GM21381 (cell line): ENCODE results near the gene KCNA3.

Experiments used
- ATAC-seq: cut with Tn5 transposase; IDR thresholded peaks from one replicate; pipeline ENCODE4 v1.9.1; 2021; ENCODE audit warnings: mild to moderate bottlenecking, moderate library complexity; ENCODE audit not compliant: unreplicated experiment

KCNA3 gene

GRCh38 chr1:110639724-110640386, 34.9 kb downstream of the KCNA3 start:
- no peak for ATAC-seq

DNA sequence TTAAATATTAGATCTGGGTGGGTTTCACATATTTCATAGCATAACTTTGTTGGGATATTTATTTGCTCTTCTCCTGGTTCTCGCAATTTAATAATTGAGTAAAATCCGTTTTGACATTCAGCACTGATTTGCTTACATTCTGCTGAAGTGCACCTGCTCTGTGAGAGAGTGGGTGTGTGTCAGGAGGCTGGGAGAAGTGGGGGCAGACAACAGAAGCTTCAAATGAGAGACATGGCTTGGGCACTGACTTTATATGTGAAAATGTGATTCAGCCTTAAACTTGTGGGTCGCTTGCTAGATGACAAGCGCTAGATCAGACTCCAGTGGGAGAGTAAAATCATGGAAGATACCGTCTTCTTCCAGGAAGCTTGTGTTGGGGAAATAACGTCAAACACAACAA, 36.2 kb downstream of the KCNA3 start:
- ATAC-seq, result no peak

- no peak for ATAC-seq
Measured at GRCh38 chr1:110638058-110638457, 36.7 kb downstream of the KCNA3 start.

GRCh38 chr1:110637475-110637874, 37.3 kb downstream of the KCNA3 start:
- ATAC-seq, result no peak

- no peak for ATAC-seq
Measured at GRCh38 chr1:110636149-110636935, 38.4 kb downstream of the KCNA3 start.

- no peak for ATAC-seq
Measured at GRCh38 chr1:110635434-110635833, 39.3 kb downstream of the KCNA3 start.

GRCh38 chr1:110634455-110635311, 40.1 kb downstream of the KCNA3 start:
- peak; percentile 51 for ATAC-seq

DNA sequence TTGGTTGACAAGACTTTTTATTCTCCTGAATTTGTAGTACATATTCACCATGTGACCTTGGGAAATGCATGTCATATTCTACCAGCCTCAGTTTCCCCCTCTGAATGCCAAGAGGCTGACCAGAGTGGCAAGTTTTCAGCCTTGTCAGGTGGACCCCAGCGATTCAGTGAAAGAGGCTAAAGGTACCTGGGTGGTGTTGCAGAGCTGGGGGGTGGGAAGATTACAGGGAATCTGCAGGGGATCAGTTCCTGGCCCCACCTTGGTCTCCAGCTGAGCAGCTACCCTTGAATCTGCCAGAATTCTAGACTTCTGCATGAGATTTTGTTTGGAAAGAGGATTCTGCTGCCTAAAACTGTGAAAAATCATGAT, 40.7 kb downstream of the KCNA3 start:
- ATAC-seq, result no peak

DNA sequence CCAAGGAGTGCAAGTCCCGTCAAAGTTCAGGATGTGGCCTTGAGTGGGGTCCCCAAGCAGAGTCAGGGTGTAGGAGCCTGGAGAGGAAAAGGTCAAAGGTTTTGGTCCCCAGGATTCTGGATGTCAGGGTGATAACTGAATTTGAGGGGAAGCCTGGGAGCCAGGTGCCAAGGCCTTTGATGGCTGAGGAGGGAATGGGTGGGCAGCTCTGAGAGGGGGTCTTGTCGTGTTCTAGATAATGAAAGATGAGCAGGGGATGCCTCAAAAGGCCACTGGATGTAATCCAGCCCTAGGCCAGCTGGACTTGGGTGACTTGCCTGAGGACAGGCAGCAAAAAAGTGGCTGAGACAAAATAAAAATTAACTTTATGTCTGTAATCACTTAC, 41.1 kb downstream of the KCNA3 start:
- ATAC-seq, result no peak

GRCh38 chr1:110631836-110632620, 42.7 kb downstream of the KCNA3 start:
- ATAC-seq, result no peak

DNA sequence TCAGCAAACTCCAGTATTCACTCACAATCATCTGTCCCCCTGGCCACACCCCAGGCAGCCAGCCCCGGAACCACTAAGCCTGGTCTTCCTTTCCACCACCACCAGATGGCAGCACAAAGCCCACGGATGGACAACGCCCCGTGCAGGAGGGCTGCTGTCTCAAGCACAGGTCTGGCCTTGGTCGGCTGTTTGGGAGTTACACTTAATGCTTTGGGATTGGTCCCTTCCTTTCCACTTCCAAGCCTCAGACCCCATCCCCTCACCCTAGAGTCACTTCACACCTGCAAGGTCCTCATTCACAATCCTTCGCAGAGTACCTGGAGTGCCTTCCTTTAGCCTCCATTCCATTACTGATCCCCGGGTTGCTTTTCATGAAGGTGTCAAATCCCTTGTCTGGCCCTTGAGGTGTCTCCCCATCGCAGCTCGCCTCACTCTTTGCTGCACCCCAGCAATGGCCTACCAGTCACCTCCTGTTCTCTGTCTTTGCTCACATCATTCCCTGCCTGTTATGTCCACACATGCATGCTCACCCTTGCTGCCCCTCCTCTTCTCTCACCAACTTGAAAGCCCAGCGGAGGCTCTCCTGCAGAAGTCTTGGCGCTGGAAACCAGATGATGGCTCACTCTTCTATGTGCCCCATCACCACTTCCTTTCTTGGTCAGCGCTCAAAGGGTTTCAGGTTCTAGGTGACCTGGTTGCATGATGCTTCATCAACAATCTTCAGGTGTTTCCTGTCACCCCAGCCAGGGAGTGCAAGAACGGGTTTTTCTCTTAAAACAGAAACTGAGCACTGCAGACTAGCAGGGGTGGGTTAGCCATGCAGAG, 43.7 kb downstream of the KCNA3 start:
- peak; percentile 47 for ATAC-seq

DNA sequence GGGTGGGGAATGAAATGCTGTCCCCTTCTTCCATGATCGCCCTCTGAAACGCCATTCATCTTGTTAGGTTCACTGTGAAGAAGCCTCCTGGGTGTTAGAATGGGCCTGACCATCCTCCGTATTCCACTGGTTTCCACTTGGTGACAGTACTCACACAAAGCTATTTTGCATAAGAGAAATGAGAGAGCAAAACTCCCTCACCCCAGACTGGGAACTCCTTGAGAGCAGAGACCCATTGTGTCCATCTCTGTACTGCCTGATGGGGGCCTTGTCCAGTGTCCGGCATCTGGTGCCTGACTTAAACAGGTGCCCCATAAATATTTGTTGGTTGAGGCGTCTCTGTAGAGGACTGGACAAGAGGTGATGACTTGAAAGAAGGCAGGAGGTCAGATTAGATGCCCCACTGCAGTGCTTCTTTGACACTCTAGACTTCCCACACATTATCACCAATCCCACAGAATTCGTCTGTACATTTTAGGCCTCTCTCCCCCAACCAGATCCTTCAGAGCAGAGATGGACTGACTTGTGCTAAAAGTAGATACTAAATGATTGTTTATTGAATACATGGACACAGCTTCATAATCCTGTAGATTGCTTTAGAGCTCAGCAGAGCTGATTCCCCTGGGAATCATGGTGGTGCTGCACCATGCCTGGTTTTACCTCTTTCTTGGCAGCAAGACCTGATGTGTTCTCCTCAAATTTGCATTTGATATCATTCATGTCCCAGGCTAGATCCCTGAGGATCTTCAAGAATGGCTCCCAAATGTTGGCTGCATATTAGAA, 46.2 kb downstream of the KCNA3 start:
- no peak for ATAC-seq

- ATAC-seq, result no peak
Measured at GRCh38 chr1:110627764-110628163, 47.0 kb downstream of the KCNA3 start.

DNA sequence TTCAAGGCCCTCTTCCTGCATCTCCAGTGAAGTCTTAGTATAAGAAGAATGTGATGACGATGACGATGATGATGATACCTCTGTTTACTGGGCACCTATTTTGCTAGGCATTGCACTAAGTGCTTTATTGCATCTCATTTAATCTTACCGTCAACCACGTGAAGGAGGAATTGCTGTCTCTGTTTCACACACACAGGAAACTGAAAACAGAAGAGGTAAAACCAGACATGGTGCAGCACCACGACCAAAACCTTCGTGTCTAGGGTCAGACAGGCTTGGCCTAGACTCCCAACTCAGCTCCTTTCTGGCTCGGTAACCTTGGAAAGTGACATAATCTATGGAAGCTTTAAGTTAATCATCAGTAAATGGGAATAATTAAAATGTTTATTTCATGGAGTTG, 47.9 kb downstream of the KCNA3 start:
- no peak for ATAC-seq
